GM08714 (cell line): ENCODE measurements around the gene BBC3.

ENCODE experiments used
- H3K4me3 ChIP-seq: fragments of 200-500 bp; sonication (Bioruptor generic); 2 replicates; pipeline ENCODE4 v1.5.1; 2014; ENCODE audit warnings: mild to moderate bottlenecking, low read length, inconsistent platforms
- ZNF274 ChIP-seq: IDR thresholded peaks from 2 replicates; pipeline ENCODE4 v1.6.1; 2012; ENCODE audit warnings: mild to moderate bottlenecking, low read depth, low read length

BBC3 gene

GRCh38 chr19:47247308-47247990, 16.4 kb upstream of the BBC3 start:
- no peak overlapping the region for H3K4me3 ChIP-seq
- TF ChIP-seq ZNF274: no peak

GRCh38 chr19:47243776-47244547, 13.0 kb upstream of the BBC3 start:
- no peak for TF ChIP-seq ZNF274
- H3K4me3 ChIP-seq: peak overlapping the region; percentile 45; the same call in 1 of the 2 replicates

- no peak for TF ChIP-seq ZNF274
- H3K4me3 ChIP-seq: peak overlapping the region; percentile 45; the same call in 1 of the 2 replicates
These were observed 12.4 kb upstream of the BBC3 start for GRCh38 chr19:47243364-47243775.

- H3K4me3 ChIP-seq: no peak overlapping the region
- TF ChIP-seq ZNF274: no peak
These were observed 11.0 kb upstream of the BBC3 start for GRCh38 chr19:47241919-47242577.

GRCh38 chr19:47240996-47241918, 10.3 kb upstream of the BBC3 start:
- no peak for TF ChIP-seq ZNF274
- no peak overlapping the region for H3K4me3 ChIP-seq

- no peak overlapping the region for H3K4me3 ChIP-seq
- TF ChIP-seq ZNF274: no peak
These were observed 9.6 kb upstream of the BBC3 start for GRCh38 chr19:47240556-47240955.

GRCh38 chr19:47239610-47240296, 8.8 kb upstream of the BBC3 start:
- no peak overlapping the region; the same call in 1 of the 2 replicates for H3K4me3 ChIP-seq
- no peak for TF ChIP-seq ZNF274

- H3K4me3 ChIP-seq: no peak overlapping the region; the same call in 1 of the 2 replicates
- TF ChIP-seq ZNF274: no peak
These were observed 8.2 kb upstream of the BBC3 start for GRCh38 chr19:47239152-47239551.

GRCh38 chr19:47236072-47236675, 5.2 kb upstream of the BBC3 start:
- no peak for TF ChIP-seq ZNF274
- H3K4me3 ChIP-seq: no peak overlapping the region

GRCh38 chr19:47232422-47233211, 1.6 kb upstream of the BBC3 start:
- no peak for TF ChIP-seq ZNF274
- peak overlapping the region; percentile 54; the same call in 1 of the 2 replicates for H3K4me3 ChIP-seq

GRCh38 chr19:47231215-47232054, 436 bp upstream of the BBC3 start:
- no peak for TF ChIP-seq ZNF274
- H3K4me3 ChIP-seq: peak overlapping the region; percentile 73; the same call in 1 of the 2 replicates
